ENCODE data around the gene MPG. TPM values are rescaled to one million over a fixed set of nuclear protein-coding genes. Genes with fewer than 3 reads are reported as not detected.

Gene MPG
- total RNA-seq, 1 experiment from 2014 or later = 86.2 TPM

- POLR2A ChIA-PET (ENCODE audit: unreplicated experiment) = interaction anchor here (1.0 kb wide), 1 partner anchor 15 kb away, joined by 6 read pairs; no protein-coding TSS in a partner anchor
- Histone ChIP-seq H3K9me2 (ENCODE audit: insufficient read depth) (no peaks in the 10 kb centered on the region), H3K4me1 (replicated peaks; ENCODE audit: insufficient read depth) (peaks cover 25% of the 10 kb centered on the region), H3K79me2 (ENCODE audit: low read depth) (0 out of 2 replicates have a peak, but pooled peaks cover 3% of the 10 kb centered on the region), H3K27me3 (ENCODE audit: insufficient read depth, low read depth) (no peaks in the 10 kb centered on the region), H4K20me1 (ENCODE audit: insufficient read depth) (no peaks in the 10 kb centered on the region), H2AFZ (no peak overlapping the region), H3K4me2 (peak overlapping the region; percentile 97), H3K27ac (no peak overlapping the region), H3F3A (ENCODE audit: insufficient read depth, low read depth) (peaks cover 31% of the 10 kb centered on the region; the same call in 1 of the 2 replicates), H3K4me3 (peak overlapping the region; percentile 84; the same call in 1 of the 2 replicates), H3K36me3 (ENCODE audit: low read depth) (no peaks in the 10 kb centered on the region), H3K9me3 (ENCODE audit: insufficient read depth, low read depth) (no peaks in the 10 kb centered on the region)
- CTCF ChIA-PET = interaction anchor here (0.6 kb wide), 1 partner anchor 60 kb away, joined by 5 read pairs; no protein-coding TSS in a partner anchor
- DNase-seq = no peak
- intact Hi-C loops (cut with micrococcal nuclease; ENCODE audit: unreplicated experiment) = no loop called here
- no TSS peak for BruUV-seq (replicated peaks)
- no peak for TF ChIP-seq CTCF (conservative IDR thresholded peaks at IDR 0.05)
- TF ChIP-seq EZH2 (IDR thresholded peaks at IDR 0.05; ENCODE audit: low read depth) = no peak
These were observed 1.4 kb downstream of the MPG start for GRCh38 chr16:79151-80054.

DNA sequence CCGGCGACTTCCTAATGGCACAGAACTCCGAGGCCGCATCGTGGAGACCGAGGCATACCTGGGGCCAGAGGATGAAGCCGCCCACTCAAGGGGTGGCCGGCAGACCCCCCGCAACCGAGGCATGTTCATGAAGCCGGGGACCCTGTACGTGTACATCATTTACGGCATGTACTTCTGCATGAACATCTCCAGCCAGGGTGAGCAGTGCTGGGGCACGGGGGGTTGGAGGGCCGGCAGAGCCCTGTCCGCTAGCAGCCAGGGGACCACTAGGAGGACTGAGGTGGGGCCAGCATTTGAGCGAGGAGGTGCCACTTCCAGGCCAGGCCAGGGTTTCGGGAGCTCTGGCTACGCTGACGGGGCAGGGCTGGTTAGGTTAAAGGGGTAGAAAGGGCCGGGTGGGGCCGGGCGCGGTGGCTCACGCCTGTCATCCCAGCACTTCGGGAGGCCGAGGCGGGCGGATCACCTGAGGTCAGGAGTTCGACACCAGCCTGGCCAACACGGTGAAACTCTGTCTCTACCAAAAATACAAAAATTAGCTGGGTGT is 5.1 kb downstream of the MPG start:
- BruUV-seq (replicated peaks) = TSS peak; percentile 19
- Histone ChIP-seq H3K36me3 (ENCODE audit: low read depth) (no peaks in the 10 kb centered on the region), H3F3A (ENCODE audit: insufficient read depth, low read depth) (peaks cover 16% of the 10 kb centered on the region; the same call in 1 of the 2 replicates), H3K27me3 (ENCODE audit: insufficient read depth, low read depth) (no peaks in the 10 kb centered on the region), H2AFZ (no peak overlapping the region), H3K4me3 (no peak overlapping the region), H3K79me2 (ENCODE audit: low read depth) (0 out of 2 replicates have a peak, but pooled peaks cover 3% of the 10 kb centered on the region), H3K4me2 (no peak overlapping the region), H3K9me3 (ENCODE audit: insufficient read depth, low read depth) (no peaks in the 10 kb centered on the region), H4K20me1 (ENCODE audit: insufficient read depth) (peaks cover 7% of the 10 kb centered on the region), H3K4me1 (replicated peaks; ENCODE audit: insufficient read depth) (peaks cover 7% of the 10 kb centered on the region; the same call in 1 of the 2 replicates), H3K27ac (no peak overlapping the region), H3K9me2 (ENCODE audit: insufficient read depth) (no peaks in the 10 kb centered on the region)
- TF ChIP-seq CTCF (conservative IDR thresholded peaks at IDR 0.05) (no peak), EZH2 (IDR thresholded peaks at IDR 0.05; ENCODE audit: low read depth) (no peak)
- intact Hi-C loops (cut with micrococcal nuclease; ENCODE audit: unreplicated experiment) = no loop called here
- POLR2A ChIA-PET (ENCODE audit: unreplicated experiment) = no interaction called here
- no peak for DNase-seq
- CTCF ChIA-PET = no interaction called here

DNA sequence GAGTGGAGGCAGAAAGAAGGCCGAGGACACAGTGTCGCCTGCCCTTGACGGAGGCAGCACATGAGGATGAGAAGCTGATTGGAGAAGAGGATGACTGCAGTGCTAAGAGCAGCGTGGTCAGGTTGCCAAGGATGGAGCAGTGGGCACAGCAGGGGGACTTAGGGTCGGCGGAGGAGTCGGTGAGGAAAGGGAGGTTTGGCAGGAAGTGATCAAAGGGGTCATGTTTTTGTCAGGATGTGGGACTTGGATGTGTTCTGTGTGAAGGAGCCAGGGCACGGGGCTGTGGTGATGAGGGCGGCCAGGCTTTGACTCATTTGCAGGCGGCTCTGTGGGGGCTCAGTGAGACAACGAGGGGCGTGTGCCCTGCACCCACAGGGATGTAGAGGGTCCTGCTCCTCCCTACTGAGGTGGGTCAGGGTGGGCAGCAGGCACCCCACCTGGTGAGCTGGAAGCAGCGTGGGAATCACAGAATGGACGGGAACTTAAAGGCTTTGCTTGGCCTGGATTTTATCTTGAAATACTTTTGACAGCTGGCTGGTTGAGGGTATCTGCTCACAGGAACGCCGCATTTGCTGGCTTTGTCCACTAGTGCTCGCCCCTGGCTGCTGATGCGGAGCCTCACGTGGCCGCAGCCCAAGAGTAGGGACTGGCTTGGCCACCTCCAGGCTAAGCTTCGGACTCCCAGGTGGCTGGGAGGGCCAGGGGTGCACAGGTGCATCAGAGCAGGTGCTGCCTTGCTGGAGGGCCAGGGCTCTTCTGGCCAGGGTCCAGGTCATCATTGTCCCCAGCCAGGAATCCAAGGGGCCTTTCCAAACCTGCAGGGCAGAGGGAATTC is 6.0 kb downstream of the MPG start:
- H3K27ac ChIP-seq = no peak overlapping the region
- H3K9me2 ChIP-seq (ENCODE audit: insufficient read depth) = no peaks in the 10 kb centered on the region
- no peak overlapping the region for H3K4me3 ChIP-seq
- ChIA-PET POLR2A (ENCODE audit: unreplicated experiment) (no interaction called here), CTCF (no interaction called here)
- intact Hi-C loops (cut with micrococcal nuclease; ENCODE audit: unreplicated experiment) = no loop called here
- H3F3A ChIP-seq (ENCODE audit: insufficient read depth, low read depth) = peaks cover 16% of the 10 kb centered on the region; the same call in 1 of the 2 replicates
- no peaks in the 10 kb centered on the region for H3K36me3 ChIP-seq (ENCODE audit: low read depth)
- DNase-seq = peak in 1 of 2 experiments; percentile 54
- no peak overlapping the region for H3K4me2 ChIP-seq
- BruUV-seq (replicated peaks) = no TSS peak
- TF ChIP-seq EZH2 (IDR thresholded peaks at IDR 0.05; ENCODE audit: low read depth) = no peak
- no peak for TF ChIP-seq CTCF (conservative IDR thresholded peaks at IDR 0.05)
- peaks cover 10% of the 10 kb centered on the region for H4K20me1 ChIP-seq (ENCODE audit: insufficient read depth)
- H3K4me1 ChIP-seq (replicated peaks; ENCODE audit: insufficient read depth) = peaks cover 3% of the 10 kb centered on the region; the same call in 1 of the 2 replicates
- no peaks in the 10 kb centered on the region for H3K79me2 ChIP-seq (ENCODE audit: low read depth)
- H3K27me3 ChIP-seq (ENCODE audit: insufficient read depth, low read depth) = no peaks in the 10 kb centered on the region
- H2AFZ ChIP-seq = no peak overlapping the region
- no peaks in the 10 kb centered on the region for H3K9me3 ChIP-seq (ENCODE audit: insufficient read depth, low read depth)

Measured in PC-9 (cell line).